ENCODE data around the gene SCN2B. TPM values are rescaled to one million over a fixed set of nuclear protein-coding genes. Genes with fewer than 3 reads are reported as not detected.
"Not testable (repeated sequence)": the region's sequence is repeated elsewhere in the genome, so short reads cannot be mapped to it uniquely, and the experiment has no call there.

The SCN2B gene
- total RNA-seq, 2 experiments from 2014 or later = not detected

DNA sequence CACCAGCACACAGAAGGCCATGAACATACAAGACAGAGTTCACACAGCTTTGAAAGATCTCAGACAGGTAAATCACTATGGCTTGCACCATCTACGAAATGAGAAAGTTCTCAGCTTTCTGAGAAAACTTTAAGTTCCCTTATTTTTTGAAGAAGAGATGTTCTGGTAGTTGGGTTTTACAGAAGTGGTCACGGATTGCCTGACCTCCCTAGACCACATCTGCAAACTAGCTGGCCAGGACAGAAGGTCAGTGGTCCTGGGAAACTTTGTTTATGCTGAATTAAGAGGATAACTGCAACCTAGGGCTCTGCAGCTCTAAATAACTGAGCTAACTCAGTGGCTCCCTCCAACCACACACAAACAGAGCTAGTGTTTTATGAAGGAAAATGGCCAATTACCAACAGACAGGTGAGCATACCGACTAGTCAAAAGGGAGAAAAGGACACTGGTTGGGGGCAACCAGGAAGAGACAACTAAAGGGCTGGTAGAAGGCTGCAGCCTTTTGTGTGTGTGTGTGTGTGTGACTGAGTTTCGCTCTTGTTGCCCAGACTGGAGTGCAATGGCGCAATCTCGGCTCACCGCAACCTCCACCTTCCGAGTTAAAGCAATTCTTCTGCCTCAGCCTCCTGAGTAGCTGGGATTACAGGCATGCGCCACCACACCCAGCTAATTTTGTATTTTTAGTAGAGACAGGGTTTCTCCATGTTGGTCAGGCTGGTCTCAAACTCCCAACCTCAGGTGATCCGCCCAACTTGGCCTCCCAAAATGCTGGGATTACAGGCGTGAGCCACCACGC lies 8.5 kb upstream of the SCN2B start:
- Mint-ChIP-seq H3K27me3 (peaks cover 8% of the 10 kb centered on the region), H3K4me1 (ENCODE audit: low read depth) (peaks cover 6% of the 10 kb centered on the region), H3K36me3 (ENCODE audit: low read depth) (no peaks in the 10 kb centered on the region), H3K27ac (no peak overlapping the region), H3K4me3 (no peak overlapping the region), H3K9me3 (no peaks in the 10 kb centered on the region)
- ATAC-seq = no peak
- CTCF ChIA-PET = interaction anchor here (1.0 to 2.8 kb wide), 5 partner anchors 13 to 111 kb away, joined by 3 to 22 read pairs (median 3); partner anchors contain the start of gene MPZL2
- TF ChIP-seq, protein P1, sequence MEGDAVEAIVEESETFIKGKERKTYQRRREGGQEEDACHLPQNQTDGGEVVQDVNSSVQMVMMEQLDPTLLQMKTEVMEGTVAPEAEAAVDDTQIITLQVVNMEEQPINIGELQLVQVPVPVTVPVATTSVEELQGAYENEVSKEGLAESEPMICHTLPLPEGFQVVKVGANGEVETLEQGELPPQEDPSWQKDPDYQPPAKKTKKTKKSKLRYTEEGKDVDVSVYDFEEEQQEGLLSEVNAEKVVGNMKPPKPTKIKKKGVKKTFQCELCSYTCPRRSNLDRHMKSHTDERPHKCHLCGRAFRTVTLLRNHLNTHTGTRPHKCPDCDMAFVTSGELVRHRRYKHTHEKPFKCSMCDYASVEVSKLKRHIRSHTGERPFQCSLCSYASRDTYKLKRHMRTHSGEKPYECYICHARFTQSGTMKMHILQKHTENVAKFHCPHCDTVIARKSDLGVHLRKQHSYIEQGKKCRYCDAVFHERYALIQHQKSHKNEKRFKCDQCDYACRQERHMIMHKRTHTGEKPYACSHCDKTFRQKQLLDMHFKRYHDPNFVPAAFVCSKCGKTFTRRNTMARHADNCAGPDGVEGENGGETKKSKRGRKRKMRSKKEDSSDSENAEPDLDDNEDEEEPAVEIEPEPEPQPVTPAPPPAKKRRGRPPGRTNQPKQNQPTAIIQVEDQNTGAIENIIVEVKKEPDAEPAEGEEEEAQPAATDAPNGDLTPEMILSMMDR (IDR thresholded peaks at IDR 0.05) = no peak
- no peak for DNase-seq
- intact Hi-C loops (cut with micrococcal nuclease) = no loop called here
- POLR2A ChIA-PET = interaction anchor here (0.6 to 1.1 kb wide), 2 partner anchors 42 to 762 kb away, joined by 3 read pairs; no protein-coding TSS in a partner anchor

DNA sequence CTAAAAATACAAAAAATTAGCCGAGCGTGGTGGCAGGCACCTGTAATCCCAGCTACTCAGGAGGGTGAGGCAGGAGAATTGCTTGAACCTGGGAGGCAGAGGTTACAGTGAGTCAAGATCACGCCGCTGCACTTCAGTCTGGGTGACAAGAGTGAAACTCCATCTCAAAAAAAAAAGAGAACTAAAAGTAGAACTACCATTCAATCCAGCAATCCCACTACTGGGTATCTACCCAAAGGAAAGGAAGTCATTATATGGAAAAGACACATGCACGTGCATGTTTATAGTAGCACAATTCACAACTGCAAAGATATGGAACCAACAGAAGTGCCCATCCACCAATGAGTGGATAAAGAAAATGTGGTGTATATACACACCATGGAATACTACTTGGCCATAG lies 7.3 kb upstream of the SCN2B start:
- H3K36me3 Mint-ChIP-seq (ENCODE audit: low read depth); H3K4me1 Mint-ChIP-seq (ENCODE audit: low read depth); H3K4me3 Mint-ChIP-seq; ATAC-seq; H3K27me3 Mint-ChIP-seq; H3K27ac Mint-ChIP-seq; intact Hi-C loops (cut with micrococcal nuclease); H3K9me3 Mint-ChIP-seq; DNase-seq: not testable (repeated sequence)
- POLR2A ChIA-PET = interaction anchor here (1.2 kb wide), 1 partner anchor 177 kb away, joined by 3 read pairs; no protein-coding TSS in a partner anchor
- CTCF ChIA-PET = interaction anchor here (0.7 to 2.8 kb wide), 2 partner anchors 12 to 15 kb away, joined by 3 to 22 read pairs; no protein-coding TSS in a partner anchor

DNA sequence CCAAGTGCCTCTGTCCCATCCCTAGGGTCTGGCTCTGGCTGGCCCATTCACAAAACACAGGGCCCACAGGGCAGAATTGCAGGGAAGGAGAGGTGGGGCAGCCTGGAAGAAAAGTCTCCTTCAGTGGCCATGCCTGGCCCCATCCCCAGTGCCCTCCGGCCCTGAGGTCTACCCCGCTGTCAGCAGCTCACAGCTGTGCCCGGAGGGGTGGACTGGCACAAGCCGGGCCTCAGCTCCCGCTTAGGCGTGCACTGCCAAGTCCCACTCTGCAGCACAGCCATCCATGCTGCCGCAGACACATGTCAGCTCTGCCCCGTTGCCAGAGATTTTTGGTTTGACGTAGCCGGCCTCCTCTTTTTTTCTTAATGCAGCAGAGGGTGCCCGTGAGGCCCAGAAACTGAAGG lies 3.9 kb upstream of the SCN2B start:
- CTCF ChIA-PET = interaction anchor here (0.8 to 4.0 kb wide), 6 partner anchors 9 to 373 kb away, joined by 3 to 54 read pairs (median 4); no protein-coding TSS in a partner anchor
- Mint-ChIP-seq H3K9me3 (no peaks in the 10 kb centered on the region), H3K27ac (no peak overlapping the region), H3K4me3 (no peak overlapping the region), H3K36me3 (ENCODE audit: low read depth) (no peaks in the 10 kb centered on the region), H3K27me3 (peaks cover 11% of the 10 kb centered on the region), H3K4me1 (ENCODE audit: low read depth) (peaks cover 5% of the 10 kb centered on the region)
- ATAC-seq (peak; percentile 60), DNase-seq (peak; percentile 35)
- TF ChIP-seq, protein P1 (IDR thresholded peaks at IDR 0.05) = no peak
- POLR2A ChIA-PET = interaction anchor here (1.1 to 2.4 kb wide), 3 partner anchors 9 to 22 kb away, joined by 3 to 6 read pairs (median 3); no protein-coding TSS in a partner anchor
- intact Hi-C loops (cut with micrococcal nuclease) = no loop called here

DNA sequence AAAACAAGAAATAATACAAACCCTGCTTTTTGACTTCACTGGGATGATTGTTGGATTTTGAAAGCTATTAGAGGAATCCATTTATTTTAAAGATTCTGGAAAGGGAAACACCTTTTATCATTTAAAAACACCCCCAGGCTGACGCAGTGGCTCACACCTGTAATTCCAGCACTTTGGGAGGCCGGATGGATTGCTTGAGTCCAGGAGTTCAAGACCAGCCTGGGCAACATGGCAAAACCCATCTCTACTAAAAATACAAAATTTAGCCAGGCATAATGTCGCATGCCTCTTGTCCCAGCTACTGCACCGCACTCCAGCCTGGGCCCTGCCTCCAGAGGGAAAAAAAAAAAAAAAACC lies 317 bp upstream of the SCN2B start:
- H3K4me1 Mint-ChIP-seq (ENCODE audit: low read depth) = peaks cover 5% of the 10 kb centered on the region
- ATAC-seq (no peak), DNase-seq (no peak)
- TF ChIP-seq, protein P1 (IDR thresholded peaks at IDR 0.05) = no peak
- no peak overlapping the region for H3K27ac Mint-ChIP-seq
- intact Hi-C loops (cut with micrococcal nuclease) = no loop called here
- H3K4me3 Mint-ChIP-seq = no peak overlapping the region
- no peaks in the 10 kb centered on the region for H3K36me3 Mint-ChIP-seq (ENCODE audit: low read depth)
- H3K27me3 Mint-ChIP-seq = peaks cover 6% of the 10 kb centered on the region
- H3K9me3 Mint-ChIP-seq = no peaks in the 10 kb centered on the region
- POLR2A ChIA-PET = interaction anchor here (1.0 kb wide), 1 partner anchor 16 kb away, joined by 3 read pairs; no protein-coding TSS in a partner anchor
- CTCF ChIA-PET = no interaction called here

DNA sequence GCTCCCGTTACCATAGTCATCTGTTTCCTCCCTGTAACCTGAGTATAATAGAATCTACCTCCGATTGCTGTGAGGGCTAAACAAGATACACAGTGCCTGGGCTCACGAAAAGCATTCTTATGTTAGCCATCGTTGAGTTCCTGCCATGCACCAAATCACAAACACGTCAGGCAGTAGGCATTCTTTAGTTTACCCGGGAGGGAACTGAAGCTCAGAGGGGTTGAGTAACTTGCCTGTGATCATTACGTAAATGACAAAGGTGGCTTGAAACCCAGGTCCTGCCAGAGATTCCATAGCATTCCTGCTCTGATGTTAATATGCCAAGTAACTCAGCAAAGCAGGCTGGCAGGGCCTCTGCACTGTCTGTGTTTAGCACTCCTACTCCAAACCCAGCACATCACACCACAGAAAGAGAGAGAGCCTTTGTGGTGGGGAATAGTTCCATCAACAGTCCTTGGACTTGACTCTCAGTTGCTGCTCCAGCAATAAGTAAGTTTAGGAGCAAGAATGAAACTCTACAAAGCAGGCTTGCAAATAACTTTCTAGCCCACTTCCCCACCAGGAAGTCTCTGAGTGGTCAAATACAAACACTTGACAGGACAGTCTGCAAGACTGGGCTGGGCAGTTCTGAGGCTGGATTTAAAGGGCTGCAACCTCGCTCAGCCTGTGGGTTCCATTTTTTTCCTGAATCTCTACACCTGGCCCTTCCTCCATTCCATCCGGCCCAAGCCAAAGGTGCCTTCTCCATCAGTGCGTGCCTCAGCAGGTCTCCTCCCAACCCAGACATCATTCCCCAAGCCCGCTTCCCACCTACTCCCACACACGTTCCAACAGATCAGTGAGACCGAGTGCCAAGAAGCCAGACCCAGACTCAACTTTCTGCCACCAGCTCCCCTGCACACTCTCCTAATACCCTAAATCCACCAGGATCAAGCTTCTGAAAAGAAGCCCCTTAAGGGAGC lies 1.1 kb downstream of the SCN2B start:
- TF ChIP-seq, protein P1 (IDR thresholded peaks at IDR 0.05) = no peak
- DNase-seq (no peak), ATAC-seq (no peak)
- no peaks in the 10 kb centered on the region for H3K36me3 Mint-ChIP-seq (ENCODE audit: low read depth)
- peaks cover 6% of the 10 kb centered on the region for H3K27me3 Mint-ChIP-seq
- H3K4me1 Mint-ChIP-seq (ENCODE audit: low read depth) = peaks cover 2% of the 10 kb centered on the region
- POLR2A ChIA-PET = interaction anchor here (0.6 kb wide), 1 partner anchor 470 kb away, joined by 3 read pairs; no protein-coding TSS in a partner anchor
- no peaks in the 10 kb centered on the region for H3K9me3 Mint-ChIP-seq
- no peak overlapping the region for H3K27ac Mint-ChIP-seq
- H3K4me3 Mint-ChIP-seq = no peak overlapping the region
- intact Hi-C loops (cut with micrococcal nuclease) = no loop called here
- CTCF ChIA-PET = interaction anchor here (0.8 to 1.2 kb wide), 3 partner anchors 115 to 187 kb away, joined by 3 read pairs; no protein-coding TSS in a partner anchor
